Islet precursor cell (in vitro differentiated cells): ENCODE data around the gene PCED1B.

Experiments
- DNase-seq: peaks from one replicate; pipeline ENCODE4 v3.0.0-alpha.2; 2018

The PCED1B gene

GRCh38 chr12:47067771-47068431 is 11.5 kb upstream of the PCED1B start:
- DNase-seq: no peak

GRCh38 chr12:47068539-47068938 is 10.9 kb upstream of the PCED1B start:
- peak; percentile 85 for DNase-seq

GRCh38 chr12:47070310-47070709 is 9.1 kb upstream of the PCED1B start:
- DNase-seq: no peak

- DNase-seq: no peak
Observed at GRCh38 chr12:47071241-47071852, 8.1 kb upstream of the PCED1B start.

- no peak for DNase-seq
Observed at GRCh38 chr12:47073951-47074350, 5.5 kb upstream of the PCED1B start.

- DNase-seq: no peak
Observed at GRCh38 chr12:47074757-47075156, 4.7 kb upstream of the PCED1B start.

- no peak for DNase-seq
Observed at GRCh38 chr12:47075192-47076084, 4.0 kb upstream of the PCED1B start.

GRCh38 chr12:47077206-47078085 is 2.0 kb upstream of the PCED1B start:
- DNase-seq: no peak

- DNase-seq: no peak
Observed at GRCh38 chr12:47078086-47078395, 1.4 kb upstream of the PCED1B start.

- peak; percentile 76 for DNase-seq
Observed at GRCh38 chr12:47078733-47079467, 521 bp upstream of the PCED1B start.

- DNase-seq: peak; percentile 88
Observed at GRCh38 chr12:47079981-47080724, 732 bp downstream of the PCED1B start.

- peak; percentile 79 for DNase-seq
Observed at GRCh38 chr12:47080725-47081502, 1.5 kb downstream of the PCED1B start.

GRCh38 chr12:47082283-47082682 is 2.9 kb downstream of the PCED1B start:
- DNase-seq: no peak

- no peak for DNase-seq
Observed at GRCh38 chr12:47082796-47083621, 3.6 kb downstream of the PCED1B start.

- no peak for DNase-seq
Observed at GRCh38 chr12:47084172-47084571, 4.8 kb downstream of the PCED1B start.

- DNase-seq: peak; percentile 92
Observed at GRCh38 chr12:47085815-47086252, 6.4 kb downstream of the PCED1B start.

GRCh38 chr12:47087088-47087688 is 7.8 kb downstream of the PCED1B start:
- no peak for DNase-seq

GRCh38 chr12:47088021-47088944 is 8.9 kb downstream of the PCED1B start:
- DNase-seq: peak; percentile 77
